AG09309 (cell line): Measurements from ENCODE around the gene TPPP3.
A peak's percentile ranks its signal among the peaks of the same experiment; 100 is the strongest.

Experiments used
- DNase-seq: peaks from one replicate; pipeline ENCODE4 v3.0.0-alpha.2; 2010; ENCODE audit warnings: low read depth
- H3K4me3 ChIP-seq: 2 replicates; pipeline ENCODE4 v1.5.1; 2011; ENCODE audit warnings: mild to moderate bottlenecking, low read depth, low read length, moderate library complexity; ENCODE audit not compliant: control insufficient read depth
- CTCF ChIP-seq: IDR thresholded peaks from 2 replicates; pipeline ENCODE4 v1.5.1; 2011; ENCODE audit warnings: mild to moderate bottlenecking, low read depth, low read length, inconsistent platforms; ENCODE audit not compliant: insufficient read depth, control insufficient read depth; ENCODE audit errors: missing control alignments

TPPP3 gene

DNA sequence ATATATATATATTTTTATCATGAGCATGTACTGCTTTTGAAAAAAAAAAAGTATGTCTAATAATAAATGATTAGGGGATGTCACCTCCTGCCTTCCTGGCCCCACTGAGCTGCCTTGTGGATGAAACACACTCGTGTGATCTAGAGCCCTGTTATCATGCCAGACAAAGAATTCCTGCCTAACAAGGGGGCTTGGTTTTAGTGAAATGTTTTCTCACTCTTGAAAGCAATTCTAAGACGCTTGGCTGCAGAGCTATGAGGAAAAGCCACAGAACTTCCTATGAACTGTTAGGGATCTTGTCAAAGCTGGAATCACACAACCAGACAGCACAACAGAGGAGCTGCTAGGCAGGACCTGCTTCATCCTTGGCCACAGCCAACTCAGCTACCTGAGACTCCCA is 19.0 kb upstream of the TPPP3 start:
- no peak overlapping the region for H3K4me3 ChIP-seq
- TF ChIP-seq CTCF = no peak
- no peak for DNase-seq

GRCh38 chr16:67411339-67411738 is 18.0 kb upstream of the TPPP3 start:
- DNase-seq = no peak
- TF ChIP-seq CTCF = no peak

GRCh38 chr16:67409631-67410030 is 16.3 kb upstream of the TPPP3 start:
- TF ChIP-seq CTCF = no peak
- no peak overlapping the region for H3K4me3 ChIP-seq
- no peak for DNase-seq

More at GRCh38 chr16:67411339-67411738, 18.0 kb upstream of the TPPP3 start:
- no peak overlapping the region for H3K4me3 ChIP-seq

- TF ChIP-seq CTCF = peak; percentile 18
- H3K4me3 ChIP-seq = no peak overlapping the region
Observed at GRCh38 chr16:67407788-67408452, 14.6 kb upstream of the TPPP3 start.

DNA sequence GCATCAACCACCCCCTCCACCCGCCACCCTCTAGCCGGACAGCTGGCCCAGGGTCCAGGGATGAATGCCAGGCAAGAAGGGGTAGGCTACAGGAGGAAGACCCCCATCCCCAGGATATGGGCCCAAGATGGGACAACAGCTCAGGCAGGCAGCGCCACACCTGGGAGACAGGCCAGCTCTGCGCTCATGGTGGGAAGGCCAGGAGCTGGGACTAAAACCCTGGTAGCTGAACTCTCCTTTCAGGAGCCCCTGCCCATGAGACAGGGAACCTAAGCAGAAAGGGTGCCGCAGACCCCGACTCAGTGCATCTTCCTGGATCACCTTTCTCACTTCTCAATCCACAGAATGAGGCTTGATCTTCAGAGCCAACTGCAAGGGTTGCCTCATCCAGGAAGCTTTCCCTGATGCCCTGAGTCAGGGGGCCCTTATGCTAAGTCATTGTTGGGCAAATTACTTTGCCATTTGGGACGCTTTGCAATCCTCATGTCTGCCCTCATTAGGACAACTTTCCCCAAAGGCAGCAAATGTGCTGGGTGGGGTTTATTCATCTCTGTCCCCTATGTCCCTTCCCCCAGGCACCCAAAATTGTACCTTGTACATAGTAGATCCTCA is 14.0 kb upstream of the TPPP3 start:
- no peak overlapping the region for H3K4me3 ChIP-seq
- no peak for DNase-seq

More at GRCh38 chr16:67407788-67408452, 14.6 kb upstream of the TPPP3 start:
- DNase-seq = no peak

More for the DNA sequence above, 14.0 kb upstream of the TPPP3 start:
- TF ChIP-seq CTCF = no peak
